IMR-90 (cell line): ENCODE results near the gene CCSER2.

Experiments
- TF ChIP-seq, protein P1 (sequence below): conservative IDR thresholded peaks from 2 replicates; pipeline ENCODE4 v1.5.1; 2012; ENCODE audit warnings: mild to moderate bottlenecking, low read depth, low read length, improper control_type of control experiment
- TF ChIP-seq, protein P2 (sequence below): fragments of 150-350 bp; IDR thresholded peaks from 2 replicates; pipeline ENCODE4 v1.6.1; 2017; ENCODE audit warnings: mild to moderate bottlenecking, antibody characterized with exemption, low read length, low read depth

DNA sequence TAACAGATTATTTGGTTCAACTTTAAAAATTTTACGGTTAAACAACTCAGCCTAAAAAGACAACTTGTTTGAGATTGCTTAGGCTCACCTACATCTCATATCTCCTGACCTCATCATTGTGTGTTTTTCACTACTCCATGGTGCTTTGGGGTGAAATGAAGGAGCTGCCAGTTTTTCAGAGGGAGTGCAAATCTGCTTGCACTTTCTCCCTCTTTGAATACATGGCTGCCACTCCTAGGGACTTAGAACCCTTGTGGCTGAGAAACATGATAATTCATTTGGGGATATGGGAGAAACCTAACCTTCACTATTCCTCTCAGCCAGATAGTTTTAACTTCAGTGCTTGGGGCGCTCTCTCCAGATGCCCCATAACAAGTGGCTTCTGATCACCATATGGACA is 2.7 kb downstream of the CCSER2 start:
- TF ChIP-seq, protein P1, sequence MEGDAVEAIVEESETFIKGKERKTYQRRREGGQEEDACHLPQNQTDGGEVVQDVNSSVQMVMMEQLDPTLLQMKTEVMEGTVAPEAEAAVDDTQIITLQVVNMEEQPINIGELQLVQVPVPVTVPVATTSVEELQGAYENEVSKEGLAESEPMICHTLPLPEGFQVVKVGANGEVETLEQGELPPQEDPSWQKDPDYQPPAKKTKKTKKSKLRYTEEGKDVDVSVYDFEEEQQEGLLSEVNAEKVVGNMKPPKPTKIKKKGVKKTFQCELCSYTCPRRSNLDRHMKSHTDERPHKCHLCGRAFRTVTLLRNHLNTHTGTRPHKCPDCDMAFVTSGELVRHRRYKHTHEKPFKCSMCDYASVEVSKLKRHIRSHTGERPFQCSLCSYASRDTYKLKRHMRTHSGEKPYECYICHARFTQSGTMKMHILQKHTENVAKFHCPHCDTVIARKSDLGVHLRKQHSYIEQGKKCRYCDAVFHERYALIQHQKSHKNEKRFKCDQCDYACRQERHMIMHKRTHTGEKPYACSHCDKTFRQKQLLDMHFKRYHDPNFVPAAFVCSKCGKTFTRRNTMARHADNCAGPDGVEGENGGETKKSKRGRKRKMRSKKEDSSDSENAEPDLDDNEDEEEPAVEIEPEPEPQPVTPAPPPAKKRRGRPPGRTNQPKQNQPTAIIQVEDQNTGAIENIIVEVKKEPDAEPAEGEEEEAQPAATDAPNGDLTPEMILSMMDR = no peak
- TF ChIP-seq, protein P2, sequence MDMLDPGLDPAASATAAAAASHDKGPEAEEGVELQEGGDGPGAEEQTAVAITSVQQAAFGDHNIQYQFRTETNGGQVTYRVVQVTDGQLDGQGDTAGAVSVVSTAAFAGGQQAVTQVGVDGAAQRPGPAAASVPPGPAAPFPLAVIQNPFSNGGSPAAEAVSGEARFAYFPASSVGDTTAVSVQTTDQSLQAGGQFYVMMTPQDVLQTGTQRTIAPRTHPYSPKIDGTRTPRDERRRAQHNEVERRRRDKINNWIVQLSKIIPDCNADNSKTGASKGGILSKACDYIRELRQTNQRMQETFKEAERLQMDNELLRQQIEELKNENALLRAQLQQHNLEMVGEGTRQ = no peak
